HUES48 (cell line): ENCODE measurements around the gene SLC8A3.

ENCODE experiments used
- H3K27ac ChIP-seq: one replicate; pipeline ENCODE4 v1.7.0; 2013; ENCODE audit warnings: low read depth, low read length, inconsistent platforms
- H3K27me3 ChIP-seq: 2 replicates; pipeline ENCODE4 v1.6.1; 2013; ENCODE audit warnings: mild to moderate bottlenecking, low read length; ENCODE audit not compliant: control insufficient read depth, insufficient read depth
- H3K36me3 ChIP-seq: 2 replicates; pipeline ENCODE4 v1.6.1; 2013; ENCODE audit warnings: low read length; ENCODE audit not compliant: control insufficient read depth, insufficient read depth
- H3K4me1 ChIP-seq: 2 replicates; pipeline ENCODE4 v1.6.1; 2013; ENCODE audit warnings: mild to moderate bottlenecking, low read length; ENCODE audit not compliant: control insufficient read depth, insufficient read depth
- H3K4me3 ChIP-seq: 2 replicates; pipeline ENCODE4 v1.5.1; 2013; ENCODE audit warnings: mild to moderate bottlenecking, low read depth, low read length
- H3K9ac ChIP-seq: 2 replicates; pipeline ENCODE4 v1.6.1; 2013; ENCODE audit warnings: mild to moderate bottlenecking, low read depth, low read length, moderate library complexity
- H3K9me3 ChIP-seq: 2 replicates; pipeline ENCODE4 v1.6.1; 2013; ENCODE audit warnings: low read length; ENCODE audit not compliant: control insufficient read depth, insufficient read depth

Gene SLC8A3

GRCh38 chr14:70064136-70064865 is 124.5 kb downstream of the SLC8A3 start:
- H3K9me3 ChIP-seq = no peaks in the 10 kb centered on the region
- H3K36me3 ChIP-seq = no peaks in the 10 kb centered on the region
- H3K27ac ChIP-seq = no peak overlapping the region
- H3K4me1 ChIP-seq = no peaks in the 10 kb centered on the region
- no peak overlapping the region for H3K9ac ChIP-seq
- no peaks in the 10 kb centered on the region for H3K27me3 ChIP-seq
- H3K4me3 ChIP-seq = no peak overlapping the region

- H3K27ac ChIP-seq = no peak overlapping the region
- H3K9ac ChIP-seq = no peak overlapping the region
- no peaks in the 10 kb centered on the region for H3K4me1 ChIP-seq
- H3K4me3 ChIP-seq = no peak overlapping the region
- no peaks in the 10 kb centered on the region for H3K9me3 ChIP-seq
- H3K27me3 ChIP-seq = no peaks in the 10 kb centered on the region
- no peaks in the 10 kb centered on the region for H3K36me3 ChIP-seq
Observed at GRCh38 chr14:70061108-70061507, 127.6 kb downstream of the SLC8A3 start.

- Histone ChIP-seq H3K27me3 (no peaks in the 10 kb centered on the region), H3K4me3 (no peak overlapping the region)
Observed at GRCh38 chr14:70059545-70059944, 129.2 kb downstream of the SLC8A3 start.

GRCh38 chr14:70057519-70058136 is 131.1 kb downstream of the SLC8A3 start:
- Histone ChIP-seq H3K4me1 (no peaks in the 10 kb centered on the region), H3K27ac (no peak overlapping the region), H3K27me3 (no peaks in the 10 kb centered on the region), H3K9ac (no peak overlapping the region), H3K9me3 (no peaks in the 10 kb centered on the region), H3K36me3 (no peaks in the 10 kb centered on the region), H3K4me3 (no peak overlapping the region)

More at GRCh38 chr14:70059545-70059944, 129.2 kb downstream of the SLC8A3 start:
- no peaks in the 10 kb centered on the region for H3K4me1 ChIP-seq
- H3K36me3 ChIP-seq = no peaks in the 10 kb centered on the region
- no peaks in the 10 kb centered on the region for H3K9me3 ChIP-seq
- H3K9ac ChIP-seq = no peak overlapping the region
- no peak overlapping the region for H3K27ac ChIP-seq

GRCh38 chr14:70052990-70053389 is 135.8 kb downstream of the SLC8A3 start:
- H3K27me3 ChIP-seq = no peaks in the 10 kb centered on the region
- H3K27ac ChIP-seq = no peak overlapping the region
- no peaks in the 10 kb centered on the region for H3K36me3 ChIP-seq
- H3K9ac ChIP-seq = no peak overlapping the region
- H3K4me3 ChIP-seq = no peak overlapping the region
- no peaks in the 10 kb centered on the region for H3K9me3 ChIP-seq
- no peaks in the 10 kb centered on the region for H3K4me1 ChIP-seq

GRCh38 chr14:70050136-70050535 is 138.6 kb downstream of the SLC8A3 start:
- H3K27ac ChIP-seq = no peak overlapping the region
- no peaks in the 10 kb centered on the region for H3K9me3 ChIP-seq
- H3K27me3 ChIP-seq = 0 out of 2 replicates have a peak, but pooled peaks cover 2% of the 10 kb centered on the region

GRCh38 chr14:70049605-70050004 is 139.1 kb downstream of the SLC8A3 start:
- no peaks in the 10 kb centered on the region for H3K4me1 ChIP-seq
- H3K9ac ChIP-seq = no peak overlapping the region
- no peaks in the 10 kb centered on the region for H3K36me3 ChIP-seq
- 0 out of 2 replicates have a peak, but pooled peaks cover 2% of the 10 kb centered on the region for H3K27me3 ChIP-seq
- no peak overlapping the region for H3K27ac ChIP-seq
- H3K9me3 ChIP-seq = no peaks in the 10 kb centered on the region
- no peak overlapping the region for H3K4me3 ChIP-seq

More at GRCh38 chr14:70050136-70050535, 138.6 kb downstream of the SLC8A3 start:
- no peak overlapping the region for H3K4me3 ChIP-seq
- no peaks in the 10 kb centered on the region for H3K36me3 ChIP-seq
- H3K4me1 ChIP-seq = no peaks in the 10 kb centered on the region
- no peak overlapping the region for H3K9ac ChIP-seq

- no peak overlapping the region for H3K27ac ChIP-seq
- H3K27me3 ChIP-seq = 0 out of 2 replicates have a peak, but pooled peaks cover 2% of the 10 kb centered on the region
- no peak overlapping the region for H3K4me3 ChIP-seq
- no peaks in the 10 kb centered on the region for H3K36me3 ChIP-seq
- no peak overlapping the region for H3K9ac ChIP-seq
- no peaks in the 10 kb centered on the region for H3K4me1 ChIP-seq
- H3K9me3 ChIP-seq = no peaks in the 10 kb centered on the region
Observed at GRCh38 chr14:70048313-70048654, 140.5 kb downstream of the SLC8A3 start.

GRCh38 chr14:70047598-70048312 is 141.0 kb downstream of the SLC8A3 start:
- H3K4me3 ChIP-seq = no peak overlapping the region
- no peaks in the 10 kb centered on the region for H3K4me1 ChIP-seq
- H3K9me3 ChIP-seq = no peaks in the 10 kb centered on the region
- H3K27ac ChIP-seq = no peak overlapping the region
- no peak overlapping the region for H3K9ac ChIP-seq
- H3K27me3 ChIP-seq = 0 out of 2 replicates have a peak, but pooled peaks cover 2% of the 10 kb centered on the region
- no peaks in the 10 kb centered on the region for H3K36me3 ChIP-seq

- Histone ChIP-seq H3K36me3 (no peaks in the 10 kb centered on the region), H3K9ac (no peak overlapping the region), H3K9me3 (no peaks in the 10 kb centered on the region), H3K27ac (no peak overlapping the region), H3K27me3 (0 out of 2 replicates have a peak, but pooled peaks cover 2% of the 10 kb centered on the region), H3K4me3 (no peak overlapping the region), H3K4me1 (no peaks in the 10 kb centered on the region)
Observed at GRCh38 chr14:70045844-70046535, 142.8 kb downstream of the SLC8A3 start.
